ENCODE results near the gene SGK2.

DNA sequence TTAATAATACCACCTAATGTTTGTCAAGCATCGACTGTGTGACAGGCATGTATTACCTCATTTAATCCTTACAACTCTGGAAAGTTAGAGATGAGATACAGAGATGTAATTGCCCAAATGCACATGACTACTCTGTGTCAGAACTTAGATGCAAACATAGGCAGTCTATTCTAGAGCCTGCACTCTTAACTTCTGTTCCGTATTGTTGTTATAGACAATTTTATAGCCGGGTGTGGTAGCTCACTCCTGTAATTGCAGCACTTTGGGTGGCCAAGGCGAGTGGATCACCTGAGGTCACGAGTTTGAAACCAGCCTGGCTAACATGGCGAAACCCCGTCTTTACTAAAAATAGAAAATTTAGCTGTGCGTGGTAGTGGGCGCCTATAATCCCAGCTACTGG lies 46.9 kb downstream of the SGK2 start:
- TF ChIP-seq, protein P1, sequence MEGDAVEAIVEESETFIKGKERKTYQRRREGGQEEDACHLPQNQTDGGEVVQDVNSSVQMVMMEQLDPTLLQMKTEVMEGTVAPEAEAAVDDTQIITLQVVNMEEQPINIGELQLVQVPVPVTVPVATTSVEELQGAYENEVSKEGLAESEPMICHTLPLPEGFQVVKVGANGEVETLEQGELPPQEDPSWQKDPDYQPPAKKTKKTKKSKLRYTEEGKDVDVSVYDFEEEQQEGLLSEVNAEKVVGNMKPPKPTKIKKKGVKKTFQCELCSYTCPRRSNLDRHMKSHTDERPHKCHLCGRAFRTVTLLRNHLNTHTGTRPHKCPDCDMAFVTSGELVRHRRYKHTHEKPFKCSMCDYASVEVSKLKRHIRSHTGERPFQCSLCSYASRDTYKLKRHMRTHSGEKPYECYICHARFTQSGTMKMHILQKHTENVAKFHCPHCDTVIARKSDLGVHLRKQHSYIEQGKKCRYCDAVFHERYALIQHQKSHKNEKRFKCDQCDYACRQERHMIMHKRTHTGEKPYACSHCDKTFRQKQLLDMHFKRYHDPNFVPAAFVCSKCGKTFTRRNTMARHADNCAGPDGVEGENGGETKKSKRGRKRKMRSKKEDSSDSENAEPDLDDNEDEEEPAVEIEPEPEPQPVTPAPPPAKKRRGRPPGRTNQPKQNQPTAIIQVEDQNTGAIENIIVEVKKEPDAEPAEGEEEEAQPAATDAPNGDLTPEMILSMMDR (IDR thresholded peaks at IDR 0.05) = no peak
- no peak for TF ChIP-seq POLR2A (IDR thresholded peaks at IDR 0.05)
